H1 (cell line): ENCODE data around the gene SSC5D. TPM values are rescaled to one million over a fixed set of nuclear protein-coding genes. Genes with fewer than 3 reads are reported as not detected.

Source experiments
- CTCF ChIA-PET: fragments of 300-600 bp; sonication (Branson Sonifier 250); formaldehyde crosslinking; loops from one replicate; lab custom pipeline; 2021; ENCODE audit not compliant: partially characterized antibody; lab: Charles Lee
- POLR2A ChIA-PET: fragments of 300-600 bp; sonication (Branson Sonifier 250); formaldehyde crosslinking; loops from one replicate; lab custom pipeline; 2021; ENCODE audit warnings: inconsistent platforms; ENCODE audit not compliant: partially characterized antibody; lab: Charles Lee
- DNase-seq, 2 experiments: peaks; one replicate each; pipeline versions ENCODE4 v3.0.0 to v3.0.0-alpha.2; 2010 to 2022; ENCODE audit warnings: low spot score in 2 of 2, low read depth in 1 of 2, mixed read lengths in 1 of 2
- FAIRE-seq: peaks from 2 replicates; lab custom pipeline; 2011; peaks lifted over from hg19 to GRCh38; lab: Jason Lieb, UNC
- H2AFZ ChIP-seq: 2 replicates; pipeline ENCODE4 v1.8.1; 2012; ENCODE audit warnings: low read length, inconsistent platforms
- H2AK5ac ChIP-seq: 2 replicates; pipeline ENCODE4 v1.6.1; 2013; ENCODE audit warnings: low read depth, low read length
- H2BK120ac ChIP-seq: replicated peaks from 2 replicates; pipeline ENCODE3; 2013; ENCODE audit warnings: low read depth, low read length, inconsistent platforms
- H2BK12ac ChIP-seq: 2 replicates; pipeline ENCODE4 v1.6.1; 2013; ENCODE audit warnings: low read depth, low read length
- H2BK15ac ChIP-seq: 2 replicates; pipeline ENCODE4 v1.6.1; 2013; ENCODE audit warnings: low read length
- H2BK20ac ChIP-seq: 2 replicates; pipeline ENCODE4 v1.6.1; 2013; ENCODE audit warnings: low read length
- H2BK5ac ChIP-seq: 2 replicates; pipeline ENCODE4 v1.6.1; 2013; ENCODE audit warnings: low read depth, low read length
- H3K14ac ChIP-seq: 2 replicates; pipeline ENCODE4 v1.6.1; 2013; ENCODE audit warnings: inconsistent platforms; ENCODE audit not compliant: insufficient read length
- H3K18ac ChIP-seq: 2 replicates; pipeline ENCODE4 v1.6.1; 2013; ENCODE audit warnings: low read length; ENCODE audit errors: extremely low read depth
- H3K23ac ChIP-seq: 2 replicates; pipeline ENCODE4 v1.6.1; 2013; ENCODE audit warnings: inconsistent platforms; ENCODE audit not compliant: insufficient read length
- H3K23me2 ChIP-seq: 2 replicates; pipeline ENCODE4 v1.6.1; 2013; ENCODE audit warnings: low read depth, low read length
- H3K27ac ChIP-seq: 2 replicates; pipeline ENCODE4 v1.6.1; 2011; ENCODE audit warnings: low read depth, low read length, inconsistent platforms
- H3K27me3 ChIP-seq, 4 experiments: replicated peaks in 1 of 4; 1 replicate in 1 of 4; 2 replicates in 3 of 4; pipeline versions ENCODE4 v1.6.1 to v1.8.1; 2011 to 2013; ENCODE audit warnings: low read length in 3 of 4, mild to moderate bottlenecking in 3 of 4, inconsistent platforms in 2 of 4, mixed read lengths in 2 of 4, moderate library complexity in 1 of 4; ENCODE audit not compliant: control insufficient read depth in 3 of 4, insufficient read depth in 3 of 4; ENCODE audit errors: extremely low read depth in 1 of 4
- H3K36me3 ChIP-seq, 4 experiments: 2 replicates each; pipeline versions ENCODE4 v1.6.1 to v1.8.1; 2011 to 2013; ENCODE audit warnings: mild to moderate bottlenecking in 4 of 4, low read length in 3 of 4, moderate library complexity in 2 of 4, control low read depth in 1 of 4, inconsistent platforms in 1 of 4; ENCODE audit not compliant: insufficient read depth in 4 of 4, control insufficient read depth in 2 of 4
- H3K4ac ChIP-seq: replicated peaks from 2 replicates; pipeline ENCODE3; 2013; ENCODE audit warnings: low read length, low read depth, mixed read lengths, inconsistent platforms; ENCODE audit not compliant: insufficient read length
- H3K4me1 ChIP-seq, 4 experiments: replicated peaks in 1 of 4; 1 replicate in 1 of 4; 2 replicates in 3 of 4; pipeline versions ENCODE4 v1.6.1 to v1.8.1; 2011 to 2013; ENCODE audit warnings: low read length in 3 of 4, inconsistent platforms in 2 of 4, mixed read lengths in 1 of 4; ENCODE audit not compliant: insufficient read depth in 4 of 4, control insufficient read depth in 3 of 4
- H3K4me2 ChIP-seq, 2 experiments: 2 replicates each; pipeline versions ENCODE4 v1.6.1 to v1.8.1; 2011 to 2013; ENCODE audit warnings: low read depth in 2 of 2, low read length in 2 of 2, control low read depth in 1 of 2, inconsistent platforms in 1 of 2, mild to moderate bottlenecking in 1 of 2; ENCODE audit not compliant: insufficient read depth in 1 of 2
- H3K4me3 ChIP-seq, 4 experiments: fragments of 200-600, 300-600 bp in 1 of 4; sonication (generic), shearing (Covaris generic), sonication (Bioruptor Twin) in 1 of 4; 2 replicates each; pipeline versions ENCODE4 v1.5.1 to v1.8.1; 2011 to 2016; ENCODE audit warnings: low read length in 4 of 4, low read depth in 3 of 4, control low read depth in 2 of 4, inconsistent platforms in 2 of 4, mild to moderate bottlenecking in 2 of 4, mixed read lengths in 1 of 4, moderate library complexity in 1 of 4; ENCODE audit not compliant: insufficient read depth in 2 of 4; ENCODE audit errors: extremely low read depth in 1 of 4
- H3K56ac ChIP-seq: replicated peaks from 2 replicates; pipeline ENCODE3; 2013; ENCODE audit warnings: low read depth, mild to moderate bottlenecking, mixed read lengths, low read length, inconsistent platforms; ENCODE audit not compliant: insufficient read length
- H3K79me1 ChIP-seq: 2 replicates; pipeline ENCODE4 v1.6.1; 2013; ENCODE audit warnings: low read depth, low read length, control low read depth
- H3K79me2 ChIP-seq, 2 experiments: 2 replicates each; pipeline versions ENCODE4 v1.6.1 to v1.8.1; 2012 to 2013; ENCODE audit warnings: low read length in 2 of 2, mild to moderate bottlenecking in 2 of 2, inconsistent platforms in 1 of 2; ENCODE audit not compliant: insufficient read depth in 2 of 2, control insufficient read depth in 1 of 2
- H3K9ac ChIP-seq, 4 experiments: replicated peaks in 1 of 4; 1 replicate in 1 of 4; 2 replicates in 3 of 4; pipeline versions ENCODE4 v1.6.1 to v1.8.1; 2011 to 2013; ENCODE audit warnings: low read depth in 3 of 4, low read length in 3 of 4, control low read depth in 2 of 4, mild to moderate bottlenecking in 2 of 4, moderate library complexity in 2 of 4, inconsistent platforms in 1 of 4; ENCODE audit errors: extremely low read depth in 1 of 4
- H3K9me3 ChIP-seq, 2 experiments: 2 replicates each; pipeline versions ENCODE4 v1.6.1 to v1.8.1; 2012 to 2013; ENCODE audit warnings: mild to moderate bottlenecking in 2 of 2, moderate library complexity in 2 of 2, control low read depth in 1 of 2, inconsistent platforms in 1 of 2, low read depth in 1 of 2, low read length in 1 of 2, mixed read lengths in 1 of 2; ENCODE audit not compliant: insufficient read depth in 2 of 2
- H4K20me1 ChIP-seq, 2 experiments: replicated peaks in 1 of 2; 2 replicates each; pipeline versions ENCODE3 to v1.8.1; 2011 to 2013; ENCODE audit warnings: inconsistent platforms in 2 of 2, low read length in 2 of 2, mild to moderate bottlenecking in 1 of 2; ENCODE audit not compliant: insufficient read depth in 2 of 2, control insufficient read depth in 1 of 2
- H4K5ac ChIP-seq: 2 replicates; pipeline ENCODE4 v1.6.1; 2013; ENCODE audit warnings: low read length, low read depth, mixed read lengths, inconsistent platforms; ENCODE audit not compliant: insufficient read length
- H4K8ac ChIP-seq: 2 replicates; pipeline ENCODE4 v1.8.0; 2013; ENCODE audit warnings: mild to moderate bottlenecking, moderate library complexity, low read length, inconsistent platforms; ENCODE audit not compliant: insufficient read depth; ENCODE audit errors: extremely low read depth
- H4K91ac ChIP-seq: replicated peaks from 2 replicates; pipeline ENCODE3; 2013; ENCODE audit warnings: low read length, mixed read lengths, inconsistent platforms; ENCODE audit not compliant: insufficient read length
- BACH1 ChIP-seq: IDR thresholded peaks from 2 replicates; pipeline ENCODE4 v1.6.1; 2012; ENCODE audit warnings: low read length, improper control_type of control experiment
- CREB1 ChIP-seq: IDR thresholded peaks from 2 replicates; pipeline ENCODE4 v1.6.1; 2012; ENCODE audit warnings: inconsistent platforms
- EZH2 ChIP-seq: fragments of 200-600 bp; sonication (generic); IDR thresholded peaks from 2 replicates; pipeline ENCODE4 v1.7.1; 2012; ENCODE audit warnings: low read depth, mild to moderate bottlenecking, moderate library complexity, low read length, inconsistent platforms; ENCODE audit not compliant: severe bottlenecking
- HDAC6 ChIP-seq: IDR thresholded peaks from one replicate; pipeline ENCODE4 v1.7.1; 2012; ENCODE audit warnings: low read depth, mild to moderate bottlenecking, inconsistent platforms, low read length, moderate library complexity
- NRF1 ChIP-seq: IDR thresholded peaks from 2 replicates; pipeline ENCODE4 v1.6.1; 2011; ENCODE audit warnings: mild to moderate bottlenecking, low read depth, low read length, improper control_type of control experiment
- POLR2A ChIP-seq, 2 experiments: IDR thresholded peaks; 1 replicate in 1 of 2; 2 replicates in 1 of 2; pipeline ENCODE4 v1.6.1; 2011; ENCODE audit warnings: low read depth in 2 of 2, low read length in 2 of 2, mild to moderate bottlenecking in 2 of 2; ENCODE audit errors: control extremely low read depth in 1 of 2
- SIRT6 ChIP-seq: IDR thresholded peaks from one replicate; pipeline ENCODE4 v1.7.1; 2012; ENCODE audit warnings: low read length, inconsistent platforms
- SRF ChIP-seq: IDR thresholded peaks from 2 replicates; pipeline ENCODE4 v1.6.1; 2011; ENCODE audit warnings: mild to moderate bottlenecking, low read depth, low read length, moderate library complexity
- SUZ12 ChIP-seq: fragments of 200-600 bp; sonication (generic); IDR thresholded peaks from 2 replicates; pipeline ENCODE4 v1.6.1; 2012; ENCODE audit warnings: mild to moderate bottlenecking, inconsistent platforms, low read length, moderate library complexity, mixed read lengths
- TAF7 ChIP-seq: optimal IDR thresholded peaks from 2 replicates; pipeline ENCODE3; 2011; ENCODE audit warnings: low read depth, mild to moderate bottlenecking, inconsistent platforms, low read length, moderate library complexity, borderline replicate concordance
- USF2 ChIP-seq: IDR thresholded peaks from 2 replicates; pipeline ENCODE4 v1.6.1; 2011; ENCODE audit warnings: low read length, improper control_type of control experiment
- WGBS, 2 experiments: shearing (Covaris generic) in 1 of 2; methylation state at CpG; one replicate each; pipeline versions ENCODE4 v1.1.6 to v1.1.7; 2013 to 2015; ENCODE audit warnings: low lambda C conversion rate in 2 of 2, mixed read lengths in 2 of 2, inconsistent platforms in 1 of 2, low coverage in 1 of 2, missing lambda C conversion rate in 1 of 2; ENCODE audit not compliant: insufficient replicate concordance in 2 of 2, insufficient coverage in 1 of 2, insufficient read length in 1 of 2; ENCODE audit errors: extremely low coverage in 1 of 2, missing lambda C conversion rate in 1 of 2; 5-methylcytosine and 5-hydroxymethylcytosine counted together
- polyA plus RNA-seq, 7 experiments: library from polyadenylated mRNA; depleted of rRNA in 3 of 7; stranded (reverse) in 5 of 7; unstranded in 2 of 7; fragments of >200 nt in 5 of 7; fragments of 200-250 nt in 2 of 7; gene quantifications; 1 replicate in 5 of 7; 2 replicates in 1 of 7; 4 replicates in 1 of 7; pipeline versions ENCODE4 v1.2.1 to v1.2.3, GENCODE V29; 2011 to 2013; ENCODE audit warnings: missing spikeins in 2 of 7, mixed read lengths in 2 of 7
- total RNA-seq: library from RNA; stranded (reverse); fragmentation: NEBNext Ultra II Directional; extraction: Animal tissue kit (Norgen Biotek cat#: 25700); gene quantifications from 2 replicates; pipeline ENCODE4 v1.2.1, GENCODE V29; 2021

SSC5D gene
- total and polyA plus RNA-seq, 2 of the 8 experiments (the other 6 are each of a cell fraction or from before 2014, with no cell fraction given): 0.39 to 1.7 TPM

GRCh38 chr19:55451965-55452748 is 36.1 kb upstream of the SSC5D start:
- H2AK5ac ChIP-seq: no peak overlapping the region
- CTCF ChIA-PET: interaction anchor here (0.9 to 2.5 kb wide), 6 partner anchors 24 to 311 kb away, joined by 3 to 13 read pairs (median 6); partner anchors contain the start of gene DNAAF3
- H2BK20ac ChIP-seq: no peak overlapping the region
- H4K91ac ChIP-seq: no peak overlapping the region
- peaks cover 0 to 5% (median 2%) of the 10 kb centered on the region in 4 experiments; a peak in 5 of 7 replicates for H3K4me1 ChIP-seq
- peak overlapping the region; percentile 73 to 93 for H3K4me2 ChIP-seq
- peaks cover 31 to 52% (median 50%) of the 10 kb centered on the region in 4 experiments for H3K27me3 ChIP-seq
- peaks cover 4% of the 10 kb centered on the region; the same call in 1 of the 2 replicates for H3K79me1 ChIP-seq
- H3K4me3 ChIP-seq: peak overlapping the region; percentile 26 to 69 (median 40); a peak in 7 of 8 replicates
- POLR2A ChIA-PET: interaction anchor here (0.5 to 3.0 kb wide), 18 partner anchors 8 to 335 kb away, joined by 3 to 22 read pairs (median 4); partner anchors contain the start of genes ISOC2, PPP1R12C, SHISA7 and UBE2S
- H2BK12ac ChIP-seq: no peak overlapping the region
- H2BK15ac ChIP-seq: no peak overlapping the region
- no peak overlapping the region for H2BK5ac ChIP-seq
- H3K14ac ChIP-seq: no peak overlapping the region
- no peak overlapping the region for H3K23ac ChIP-seq
- H4K5ac ChIP-seq: no peak overlapping the region
- no peak overlapping the region for H3K4ac ChIP-seq
- peak in 1 of 2 experiments; percentile 70 for DNase-seq
- no peak overlapping the region for H3K27ac ChIP-seq
- no peaks in the 10 kb centered on the region for H3K79me2 ChIP-seq
- H3K36me3 ChIP-seq: peaks cover 0 to 5% (median 0%) of the 10 kb centered on the region in 4 experiments; a peak in 2 of 8 replicates
- no peaks in the 10 kb centered on the region for H3K9me3 ChIP-seq
- no peak overlapping the region for H3K56ac ChIP-seq
- peaks cover 20% of the 10 kb centered on the region; the same call in 1 of the 2 replicates for H3K23me2 ChIP-seq
- H4K20me1 ChIP-seq: peaks cover 2 to 16% of the 10 kb centered on the region in 2 experiments
- FAIRE-seq: no peak
- H3K9ac ChIP-seq: no peak overlapping the region
- no peak overlapping the region for H3K18ac ChIP-seq
- WGBS, 2 experiments: 11% methylated on average over 21 of the region's 57 CpGs; no CpG with 5 or more reads in 1 of the 2 experiments
- no peak overlapping the region for H2AFZ ChIP-seq
- H4K8ac ChIP-seq: no peak overlapping the region
- no peak overlapping the region for H2BK120ac ChIP-seq
- TF ChIP-seq SRF (no peak), TAF7 (no peak), HDAC6 (no peak), NRF1 (no peak), POLR2A (IDR thresholded peaks at IDR 0.05; ENCODE audit: control extremely low read depth in 1 of 2, low read depth in 2 of 2, low read length in 2 of 2) (peak in 1 of 2 experiments; percentile 37; a peak in 1 of 3 replicates), EZH2 (peak; percentile 32), USF2 (no peak), CREB1 (no peak), BACH1 (no peak), SIRT6 (no peak), SUZ12 (peak; percentile 38; the same call in 1 of the 2 replicates)
